K562 (cell line): ENCODE data around the gene RSPRY1. TPM values are rescaled to one million over a fixed set of nuclear protein-coding genes. Genes with fewer than 3 reads are reported as not detected.
A peak's percentile ranks its signal among the peaks of the same experiment; 100 is the strongest.

Source experiments
- AFF4 ChIP-seq: sonication (generic); formaldehyde crosslinking; IDR thresholded peaks from 2 replicates; pipeline ENCODE4 v1.8.0; 2023; ENCODE audit warnings: mild to moderate bottlenecking, missing genetic modification reagents
- BCL6 ChIP-seq: fragments of 250-450 bp; sonication (Bioruptor Pico); IDR thresholded peaks from 2 replicates; pipeline ENCODE4 v1.4.0; 2020
- CBFA2T3 ChIP-seq: fragments of 450-650 bp; IDR thresholded peaks from 2 replicates; pipeline ENCODE4 v1.6.1; 2017
- ETS2 ChIP-seq: IDR thresholded peaks from 2 replicates; pipeline ENCODE4 v1.6.1; 2016; ENCODE audit warnings: borderline replicate concordance, missing genetic modification characterization, mild to moderate bottlenecking, moderate library complexity, missing compliant biosample characterization; ENCODE audit not compliant: poor library complexity, severe bottlenecking
- MBD2 ChIP-seq: sonication (generic); IDR thresholded peaks from 2 replicates; pipeline ENCODE4 v1.6.1; 2016; ENCODE audit warnings: low read depth, borderline replicate concordance
- MXD1 ChIP-seq: fragments of 250-450 bp; sonication (Bioruptor Pico); IDR thresholded peaks from 2 replicates; pipeline ENCODE4 v1.8.0; 2021; ENCODE audit warnings: borderline replicate concordance, mild to moderate bottlenecking, moderate library complexity; ENCODE audit not compliant: poor library complexity, severe bottlenecking
- NEUROD1 ChIP-seq: fragments of 150-350 bp; IDR thresholded peaks from 2 replicates; pipeline ENCODE4 v1.6.1; 2014; ENCODE audit warnings: borderline replicate concordance, low read length, low read depth; ENCODE audit not compliant: partially characterized antibody
- NFIC ChIP-seq: fragments of 450-650 bp; IDR thresholded peaks from 2 replicates; pipeline ENCODE4 v1.6.1; 2017; ENCODE audit warnings: mild to moderate bottlenecking, inconsistent platforms
- RB1 ChIP-seq: fragments of 450-650 bp; IDR thresholded peaks from 2 replicates; pipeline ENCODE4 v1.6.1; 2017; ENCODE audit warnings: low read depth, mild to moderate bottlenecking
- RFX1 ChIP-seq: fragments of 450-650 bp; IDR thresholded peaks from 2 replicates; pipeline ENCODE4 v1.6.1; 2016; ENCODE audit warnings: mild to moderate bottlenecking, moderate library complexity
- RFX7 ChIP-seq: fragments of 250-450 bp; sonication (Bioruptor Pico); IDR thresholded peaks from 2 replicates; pipeline ENCODE4 v1.5.1; 2021; ENCODE audit warnings: mild to moderate bottlenecking
- SMC3 ChIP-seq: conservative IDR thresholded peaks from 2 replicates; pipeline ENCODE4 v1.6.1; 2011; ENCODE audit warnings: low read depth, low read length, improper control_type of control experiment; ENCODE audit not compliant: insufficient read depth
- TCF3 ChIP-seq: sonication (generic); formaldehyde crosslinking; IDR thresholded peaks from 2 replicates; pipeline ENCODE4 v1.4.0; 2020; ENCODE audit warnings: mild to moderate bottlenecking, missing genetic modification reagents
- TSC22D4 ChIP-seq: fragments of 450-650 bp; IDR thresholded peaks from 2 replicates; pipeline ENCODE4 v1.6.1; 2016; ENCODE audit warnings: missing genetic modification characterization, missing biosample characterization, control low read depth
- XRCC5 ChIP-seq: fragments of 200-400 bp; formaldehyde crosslinking; IDR thresholded peaks from 2 replicates; pipeline ENCODE4 v1.6.1; 2017; ENCODE audit warnings: low read depth, mild to moderate bottlenecking, low read length
- ZNF232 ChIP-seq: sonication (generic); formaldehyde crosslinking; IDR thresholded peaks from 2 replicates; pipeline ENCODE4 v1.8.0; 2022; ENCODE audit warnings: mild to moderate bottlenecking, missing genetic modification reagents
- ZNF311 ChIP-seq: fragments of 250-450 bp; sonication (Bioruptor Pico); IDR thresholded peaks from 2 replicates; pipeline ENCODE4 v1.4.0; 2020; ENCODE audit warnings: mild to moderate bottlenecking, moderate library complexity
- ZNF511 ChIP-seq: sonication (generic); formaldehyde crosslinking; IDR thresholded peaks from 2 replicates; pipeline ENCODE4 v1.8.0; 2022; ENCODE audit warnings: mild to moderate bottlenecking, missing genetic modification reagents
- ZNF551 ChIP-seq: fragments of 250-450 bp; sonication (Bioruptor Pico); IDR thresholded peaks from 2 replicates; pipeline ENCODE4 v1.5.0; 2021; ENCODE audit warnings: mild to moderate bottlenecking, moderate library complexity
- ZNF695 ChIP-seq: fragments of 450-650 bp; formaldehyde crosslinking; IDR thresholded peaks from 2 replicates; pipeline ENCODE4 v1.4.0; 2020; ENCODE audit warnings: mild to moderate bottlenecking, moderate library complexity
- polyA plus RNA-seq, 8 experiments: library from polyadenylated mRNA; depleted of rRNA in 4 of 8; stranded (reverse) in 5 of 8; unstranded in 3 of 8; fragments of >200 nt; fragmentation: Nextera tagmentation in 2 of 8; fragmentation: Illumina TruSeq in 1 of 8; extraction: Ambion mirVana in 2 of 8; extraction: Trizol in 1 of 8; gene quantifications; 2 replicates each; pipeline versions ENCODE4 v1.2.1 to v1.2.3, GENCODE V29; 2011 to 2014; ENCODE audit warnings: inconsistent platforms in 1 of 8, missing spikeins in 1 of 8
- total RNA-seq, 7 experiments: library from RNA; depleted of rRNA in 6 of 7; stranded (reverse); fragments of >200 nt in 6 of 7; fragmentation: Illumina TruSeq in 2 of 7; extraction: Trizol in 2 of 7; gene quantifications; 2 replicates each; pipeline versions ENCODE4 v1.2.1 to v1.2.3, GENCODE V29; 2011 to 2021; ENCODE audit warnings: low replicate concordance in 1 of 7

Gene RSPRY1
- total and polyA plus RNA-seq, 9 of the 15 experiments (the other 6 are each of a cell fraction or from before 2014, with no cell fraction given): 10.2 to 27.8 (median 20.8) TPM

- TF ChIP-seq RB1 (peak; percentile 74; the same call in 1 of the 2 replicates), MXD1 (CRISPR knock-in tag) (no peak), NEUROD1 (peak; percentile 41), ETS2 (no peak), RFX7 (CRISPR knock-in tag) (no peak), ZNF511 (CRISPR knock-in tag) (peak; percentile 31; the same call in 1 of the 2 replicates), SMC3 (no peak), ZNF232 (CRISPR knock-in tag) (0 out of 2 replicates have a peak, but pooled peaks have one; percentile 66), TCF3 (CRISPR knock-in tag) (no peak), CBFA2T3 (no peak), TSC22D4 (tag) (no peak), MBD2 (peak; percentile 76; the same call in 1 of the 2 replicates), NFIC (peak; percentile 23; the same call in 1 of the 2 replicates), ZNF695 (CRISPR knock-in tag) (no peak), BCL6 (CRISPR knock-in tag) (no peak), ZNF311 (CRISPR knock-in tag) (no peak), XRCC5 (no peak), ZNF551 (CRISPR knock-in tag) (no peak), AFF4 (peak; percentile 39; the same call in 1 of the 2 replicates), RFX1 (peak; percentile 88)
These were observed at the start of gene RSPRY1, which contains the start of gene PSME3IP1 (continued) for GRCh38 chr16:57185945-57186871.
